ENCODE data around the gene BRF1.

BRF1 gene

GRCh38 chr14:105240811-105241576, 59.8 kb downstream of the BRF1 start:
- DNase-seq (ENCODE audit: low spot score), result no peak

- DNase-seq (ENCODE audit: low spot score), result no peak
Measured at GRCh38 chr14:105229099-105229655, 71.6 kb downstream of the BRF1 start.

DNA sequence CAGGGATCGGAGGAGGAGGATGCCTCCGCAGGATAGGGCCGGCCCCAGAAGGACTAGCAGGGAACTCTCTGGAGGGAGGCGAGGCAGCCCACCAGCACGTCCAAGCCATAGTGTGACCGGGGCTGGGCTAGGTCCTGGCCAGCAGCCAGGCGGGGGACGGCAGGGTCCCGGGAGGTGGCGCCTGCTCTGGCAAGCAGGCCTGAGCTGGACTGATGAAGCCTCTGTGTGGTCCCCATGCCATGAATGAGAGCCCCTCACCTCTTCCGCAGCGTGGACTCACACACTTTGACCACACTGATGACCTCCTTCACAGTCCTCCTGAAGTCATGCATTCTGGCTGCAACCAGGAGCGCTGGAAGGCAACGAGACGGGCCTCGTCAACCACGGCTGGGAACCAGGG, 72.2 kb downstream of the BRF1 start:
- no peak for DNase-seq (ENCODE audit: low spot score)

- DNase-seq (ENCODE audit: low spot score), result no peak
Measured at GRCh38 chr14:105227346-105227745, 73.5 kb downstream of the BRF1 start.

DNA sequence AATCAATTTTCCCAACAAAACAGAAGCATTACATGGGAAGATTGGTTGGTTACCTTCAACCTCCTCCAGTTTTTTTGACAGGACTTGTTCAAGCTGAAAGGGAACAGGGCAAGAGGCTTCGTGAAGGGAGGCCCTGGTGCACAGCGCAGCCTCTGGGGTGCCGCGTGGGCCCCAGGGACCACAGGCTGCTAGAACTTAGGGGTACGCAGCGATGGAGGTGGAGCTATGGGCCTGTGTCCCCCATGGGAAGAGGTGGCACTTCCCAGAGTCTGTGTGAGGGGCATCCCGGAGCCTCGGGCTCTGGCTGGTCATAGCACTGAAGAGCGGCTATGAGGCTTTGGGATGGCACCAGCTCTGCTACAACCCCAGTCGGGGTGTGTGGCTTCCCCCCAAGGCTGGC, 74.6 kb downstream of the BRF1 start:
- DNase-seq (ENCODE audit: low spot score), result no peak

DNA sequence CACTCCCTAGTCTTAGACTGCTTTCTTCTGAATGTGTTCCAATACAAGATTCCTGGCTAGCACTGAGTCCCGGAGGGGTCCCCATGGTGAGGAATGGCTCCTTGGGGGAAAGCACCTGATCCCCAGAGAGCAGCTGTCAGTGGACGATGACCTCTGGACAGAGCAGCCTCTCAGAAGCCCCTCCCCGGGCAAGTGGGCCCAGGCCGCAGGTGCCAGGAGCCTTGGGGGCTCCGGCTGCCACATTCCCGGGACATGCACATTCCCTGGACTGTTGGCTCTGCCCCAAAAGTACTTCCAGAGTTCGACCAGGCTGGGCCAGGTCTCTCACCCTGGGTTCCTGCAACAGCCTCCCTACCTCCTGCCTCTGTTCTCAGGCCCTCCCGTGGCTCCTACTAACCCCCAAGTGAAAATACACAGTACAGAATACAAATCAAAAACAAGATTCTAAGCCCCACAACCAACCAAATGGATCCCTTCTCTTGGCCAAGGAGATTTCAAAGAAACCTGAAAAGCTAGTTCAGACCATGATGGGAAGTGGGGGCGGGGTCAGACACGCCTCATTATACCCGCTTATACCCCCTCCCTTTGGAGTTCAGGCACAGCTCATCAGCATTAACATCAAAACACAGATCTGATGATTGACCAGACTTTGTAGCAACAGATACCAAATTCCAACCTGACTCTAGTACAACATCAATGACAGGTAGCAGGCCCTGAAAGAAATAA, 75.8 kb downstream of the BRF1 start:
- no peak for DNase-seq (ENCODE audit: low spot score)

- DNase-seq (ENCODE audit: low spot score), result no peak
Measured at GRCh38 chr14:105223770-105224544, 76.8 kb downstream of the BRF1 start.

- DNase-seq (ENCODE audit: low spot score), result no peak
Measured at GRCh38 chr14:105223260-105223659, 77.5 kb downstream of the BRF1 start.

- DNase-seq (ENCODE audit: low spot score), result no peak
Measured at GRCh38 chr14:105221598-105222178, 79.1 kb downstream of the BRF1 start.

DNA sequence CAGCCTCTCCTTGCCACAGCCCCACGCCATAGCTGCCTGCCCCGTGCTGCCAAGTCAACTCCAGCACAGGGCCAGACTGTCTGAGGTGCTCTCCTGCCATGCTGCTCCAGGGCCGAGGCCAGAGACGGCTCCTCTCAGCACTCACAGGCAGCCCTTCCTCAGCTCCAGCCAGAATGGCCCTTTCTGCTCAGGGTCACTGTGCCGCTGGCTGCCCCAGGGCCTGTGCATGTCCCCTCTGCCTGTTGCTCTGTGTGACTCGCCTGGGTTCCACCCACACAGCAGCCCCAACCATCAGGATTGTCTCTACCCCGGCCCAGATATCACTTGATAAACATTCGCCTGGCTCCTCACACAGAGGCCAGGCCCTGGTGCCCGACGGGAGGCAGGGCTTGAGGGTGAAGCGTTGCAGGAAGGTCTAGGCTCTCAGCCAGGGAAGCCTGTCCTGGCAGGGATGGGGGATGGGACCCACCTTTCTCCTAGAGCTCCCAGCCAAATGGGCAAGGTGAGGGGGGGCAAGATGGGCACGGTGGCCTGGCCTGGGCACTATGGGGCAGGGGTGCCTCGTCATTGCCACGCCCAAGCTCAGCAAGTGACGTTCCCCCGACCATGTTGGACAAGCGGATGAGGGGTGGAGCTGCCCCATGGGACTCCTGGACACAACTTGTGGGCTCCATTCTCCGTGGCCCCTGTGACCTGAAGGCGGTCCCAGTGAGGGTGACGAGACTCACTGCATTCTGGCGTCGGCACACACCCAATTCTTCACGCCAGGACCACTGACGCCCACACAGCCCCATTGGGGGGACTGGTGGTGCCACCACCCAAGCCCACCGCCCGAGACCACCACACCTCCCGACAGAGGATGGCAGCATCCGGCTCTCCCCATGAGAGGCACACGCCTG, 79.9 kb downstream of the BRF1 start:
- no peak for DNase-seq (ENCODE audit: low spot score)

DNA sequence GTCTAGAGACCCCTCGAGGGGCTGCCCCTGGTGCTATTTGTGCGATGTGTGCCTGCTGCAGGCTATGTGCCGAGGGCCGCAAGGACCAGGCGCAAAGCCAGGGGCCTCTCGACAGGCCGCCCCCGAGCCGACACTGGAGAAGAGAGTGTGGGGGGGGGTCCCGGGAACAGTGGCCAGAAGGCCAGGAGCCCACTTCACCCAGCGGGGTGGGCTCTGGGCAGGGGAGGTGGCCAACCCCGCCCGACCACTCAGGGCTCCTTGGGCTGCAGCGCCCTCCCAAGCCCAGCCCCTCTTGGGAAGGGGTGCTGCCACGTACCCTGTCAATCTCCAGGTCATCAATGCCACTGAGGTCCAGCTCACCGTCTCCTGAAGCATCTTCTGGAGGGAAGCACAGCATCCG, 81.0 kb downstream of the BRF1 start:
- no peak for DNase-seq (ENCODE audit: low spot score)

DNA sequence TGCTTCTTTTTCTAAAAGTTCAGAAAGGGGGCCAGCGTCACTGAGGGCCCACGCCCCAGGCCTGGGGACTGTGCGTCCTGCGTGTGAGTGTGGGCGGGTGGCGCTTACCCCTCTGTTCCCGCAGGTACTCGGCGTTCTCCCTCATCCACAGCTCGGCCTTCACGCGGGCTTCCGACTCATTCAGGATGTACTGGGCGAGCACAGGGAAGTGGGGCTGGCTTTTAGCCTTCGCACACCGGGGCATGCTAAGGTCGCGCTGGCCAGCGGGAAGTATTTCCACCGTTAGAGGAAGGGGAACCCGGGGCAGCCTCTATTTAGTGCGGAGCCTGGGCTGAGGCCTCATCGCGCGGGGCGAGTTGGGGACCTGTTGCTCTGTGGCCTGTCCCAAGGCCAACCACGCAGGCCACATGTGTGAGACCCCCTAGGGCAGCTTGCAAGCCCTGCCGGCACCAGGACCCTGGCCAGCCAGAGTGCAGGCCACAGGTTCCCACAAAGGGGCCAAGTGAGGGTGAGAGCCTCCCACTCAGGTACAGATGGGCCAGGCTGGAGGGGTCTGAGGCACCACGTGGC, 81.7 kb downstream of the BRF1 start:
- DNase-seq (ENCODE audit: low spot score), result no peak

- no peak for DNase-seq (ENCODE audit: low spot score)
Measured at GRCh38 chr14:105218611-105219010, 82.2 kb downstream of the BRF1 start.

- no peak for DNase-seq (ENCODE audit: low spot score)
Measured at GRCh38 chr14:105217774-105218173, 83.0 kb downstream of the BRF1 start.

DNA sequence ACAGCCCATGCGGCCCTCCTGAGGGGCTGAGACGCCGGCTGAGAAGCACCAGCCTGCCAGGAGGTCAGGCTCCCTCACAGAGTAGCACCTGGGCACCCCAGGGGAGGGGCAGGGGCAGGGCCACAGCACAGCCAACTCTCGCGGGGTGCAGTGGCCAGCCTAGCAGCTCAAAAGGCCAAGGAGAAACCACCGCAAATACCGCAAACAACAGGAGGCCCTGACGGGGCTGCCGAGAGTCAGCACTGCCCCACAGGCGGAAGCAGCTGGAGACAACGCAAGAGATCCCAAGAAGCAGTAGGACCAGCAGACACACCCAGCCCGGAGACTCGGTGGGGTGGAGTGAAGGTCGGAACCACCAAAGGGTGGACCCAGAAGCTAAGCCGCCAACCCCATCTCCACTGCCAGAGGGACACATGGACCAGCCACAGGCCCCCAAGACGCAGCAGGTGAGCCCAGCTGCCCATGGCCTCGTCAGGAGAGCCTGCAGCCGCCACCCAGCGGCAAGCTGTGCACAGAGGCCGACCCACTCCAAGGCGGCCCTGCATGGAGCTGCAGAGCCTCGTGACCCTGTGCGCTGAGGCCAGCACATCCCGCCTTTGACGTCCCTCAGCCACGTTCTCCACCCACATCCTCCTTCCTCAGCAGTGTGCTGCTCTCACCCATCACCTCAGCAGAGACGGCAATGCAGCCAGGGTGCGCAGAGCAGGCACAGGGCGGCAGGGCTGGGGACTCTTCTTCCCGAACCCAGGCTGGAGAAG, 84.1 kb downstream of the BRF1 start:
- DNase-seq (ENCODE audit: low spot score), result no peak

DNA sequence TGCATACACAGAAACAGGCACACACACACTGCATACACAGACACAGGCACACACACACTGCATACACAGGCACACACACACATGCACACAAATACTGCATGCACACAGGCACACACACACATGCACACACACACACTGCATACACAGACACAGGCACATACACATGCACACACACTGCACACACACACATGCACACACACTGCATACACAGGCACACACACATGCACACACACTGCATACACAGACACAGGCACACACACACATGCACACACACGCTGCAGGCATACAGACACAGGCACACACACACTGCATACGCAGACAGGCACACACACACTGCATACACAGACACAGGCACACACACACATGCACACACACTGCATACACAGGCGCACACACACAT, 85.2 kb downstream of the BRF1 start:
- DNase-seq (ENCODE audit: low spot score), result no peak

DNA sequence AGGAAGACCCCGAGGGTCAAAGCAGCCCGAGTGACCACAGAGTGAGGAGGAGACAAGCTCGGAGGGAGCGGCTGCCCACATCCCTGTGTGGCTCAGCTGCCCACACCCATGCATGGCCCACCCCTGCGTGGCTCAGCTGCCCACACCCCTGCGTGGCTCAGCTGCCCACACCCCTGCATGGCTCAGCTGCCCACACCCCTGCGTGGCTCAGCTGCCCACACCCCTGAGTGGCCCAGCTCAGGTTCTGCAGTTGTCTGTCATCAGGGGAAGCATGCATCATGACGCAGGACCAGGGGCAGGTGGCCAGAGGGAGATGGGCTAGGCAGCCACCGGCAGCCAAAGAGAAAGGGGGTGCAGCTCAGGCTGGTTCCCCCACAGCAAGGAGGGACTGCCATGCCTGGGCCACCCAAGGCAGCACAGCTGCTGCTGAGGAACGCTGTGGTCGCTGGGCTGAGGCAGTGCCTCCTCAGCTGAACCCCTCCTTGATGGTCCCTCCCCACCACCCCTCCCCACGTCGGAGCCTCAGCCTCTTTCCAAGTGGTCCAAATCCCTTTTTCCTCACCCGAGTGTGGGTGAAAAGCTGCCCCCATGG, 86.4 kb downstream of the BRF1 start:
- no peak for DNase-seq (ENCODE audit: low spot score)

DNA sequence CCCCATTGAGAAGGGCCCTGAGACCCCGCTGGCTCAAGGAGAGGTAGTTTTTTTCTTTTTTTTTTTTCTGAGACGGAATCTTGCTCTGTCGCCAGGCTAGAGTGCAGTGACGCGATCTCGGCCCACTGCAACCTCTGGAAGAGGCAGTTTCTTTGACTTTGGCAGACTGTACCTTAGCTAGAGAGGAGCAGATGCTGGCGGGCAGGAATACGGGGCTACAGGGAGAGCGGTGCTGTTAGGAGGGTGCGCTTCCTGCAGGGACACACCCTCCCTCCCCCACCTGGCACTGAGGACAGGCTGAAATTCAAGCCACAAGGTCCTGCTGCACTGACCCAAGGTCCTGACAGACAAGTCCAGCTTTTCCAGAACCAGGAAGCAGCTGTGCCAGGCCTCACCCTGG, 87.4 kb downstream of the BRF1 start:
- no peak for DNase-seq (ENCODE audit: low spot score)

All from SK-N-DZ (cell line).